A673 (cell line): Measurements from ENCODE around the gene EFHC1. TPM values are rescaled to one million over a fixed set of nuclear protein-coding genes. Genes with fewer than 3 reads are reported as not detected.

Experiments used
- BruUV-seq: library from RNA; stranded (reverse); fragments of 400-500 nt; replicated peaks from 2 replicates; lab custom pipeline; 2021; lab: Mats Ljungman, UMichigan
- CTCF ChIA-PET: fragments of 300-600 bp; sonication (Branson Sonifier 250); formaldehyde crosslinking; loops from one replicate; lab custom pipeline; 2022; ENCODE audit warnings: antibody characterized with exemption; lab: Charles Lee
- POLR2A ChIA-PET: fragments of 300-600 bp; sonication (Branson Sonifier 250); formaldehyde crosslinking; loops from one replicate; lab custom pipeline; 2022; ENCODE audit warnings: antibody characterized with exemption; ENCODE audit not compliant: low non-redundant PET; lab: Charles Lee
- DNase-seq: peaks from one replicate; pipeline ENCODE4 v3.0.0-alpha.2; 2015; ENCODE audit warnings: low spot score
- H3K27ac ChIP-seq: fragments of 200-600 bp; sonication (generic); 2 replicates; pipeline ENCODE4 v1.5.1; 2016; ENCODE audit warnings: mixed run types, low read depth, mild to moderate bottlenecking, mixed read lengths, antibody characterized with exemption, low read length; ENCODE audit not compliant: poor library complexity, severe bottlenecking
- H3K27me3 ChIP-seq: fragments of 200-600 bp; sonication (generic); replicated peaks from 2 replicates; pipeline ENCODE4 v1.6.1; 2017; ENCODE audit warnings: mixed run types, low read depth, mild to moderate bottlenecking, mixed read lengths, antibody characterized with exemption, low read length; ENCODE audit not compliant: insufficient read depth, poor library complexity
- H3K36me3 ChIP-seq: fragments of 200-600 bp; sonication (generic); 2 replicates; pipeline ENCODE4 v1.6.1; 2016; ENCODE audit warnings: mixed run types, mild to moderate bottlenecking, mixed read lengths, antibody characterized with exemption, low read length; ENCODE audit not compliant: insufficient read depth, poor library complexity, severe bottlenecking
- H3K4me1 ChIP-seq: fragments of 200-600 bp; sonication (generic); 2 replicates; pipeline ENCODE4 v1.6.1; 2017; ENCODE audit warnings: mixed run types, mild to moderate bottlenecking, mixed read lengths, antibody characterized with exemption, low read length; ENCODE audit not compliant: insufficient read depth, poor library complexity, severe bottlenecking
- H3K4me3 ChIP-seq: fragments of 200-600 bp; sonication (generic); 2 replicates; pipeline ENCODE4 v1.5.1; 2016; ENCODE audit warnings: low read depth, mixed run types, mild to moderate bottlenecking, mixed read lengths, low read length; ENCODE audit not compliant: poor library complexity, severe bottlenecking
- H3K9me3 ChIP-seq: fragments of 200-600 bp; sonication (generic); 2 replicates; pipeline ENCODE4 v1.6.1; 2016; ENCODE audit warnings: mixed run types, low read depth, mild to moderate bottlenecking, mixed read lengths, antibody characterized with exemption, low read length; ENCODE audit not compliant: poor library complexity, severe bottlenecking
- EZH2 ChIP-seq: fragments of 200-600 bp; sonication (generic); IDR thresholded peaks from 2 replicates; pipeline ENCODE4 v1.6.1; 2017; ENCODE audit warnings: borderline replicate concordance, low read depth, mild to moderate bottlenecking, mixed read lengths, antibody characterized with exemption, low read length; ENCODE audit not compliant: poor library complexity, severe bottlenecking
- intact Hi-C: fragments of 100-400 bp; cut with micrococcal nuclease; formaldehyde crosslinking; loops from one replicate; pipeline ENCODE4 v1.10.0; 2022; ENCODE audit not compliant: unreplicated experiment
- total RNA-seq: library from RNA; stranded (reverse); gene quantifications from 2 replicates; pipeline ENCODE4 v1.2.3, GENCODE V29; 2021
- TF ChIP-seq, protein P1 (sequence below): fragments of 300-800, 200-600 bp; sonication (generic); conservative IDR thresholded peaks from 2 replicates; pipeline ENCODE4 v1.5.1; 2017; ENCODE audit warnings: low read depth, mild to moderate bottlenecking, antibody characterized with exemption, low read length, moderate library complexity, mixed read lengths

EFHC1 gene
- total RNA-seq, 1 experiment from 2014 or later: 16.9 TPM

DNA sequence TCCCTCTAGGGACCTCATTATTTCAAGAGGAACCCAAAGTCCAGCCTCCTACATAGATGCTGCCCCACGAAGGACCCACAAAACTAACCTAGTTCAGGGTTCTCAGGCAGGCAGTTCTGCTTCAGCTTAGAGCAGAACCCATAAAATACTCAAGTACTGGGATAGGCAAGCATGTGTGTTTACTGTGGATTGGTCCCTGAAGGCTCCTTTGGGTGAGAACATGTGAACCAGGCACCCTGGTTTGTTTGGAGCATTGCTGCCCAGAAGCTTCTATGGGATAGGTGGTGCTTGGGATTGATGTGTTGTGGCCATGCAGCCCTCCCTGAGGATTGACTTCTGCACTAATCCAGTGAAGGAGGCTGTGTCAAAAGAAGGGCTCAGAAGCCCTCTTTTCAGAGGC is 14.9 kb upstream of the EFHC1 start:
- intact Hi-C loops: no loop called here
- no peaks in the 10 kb centered on the region for H3K36me3 ChIP-seq
- no peaks in the 10 kb centered on the region for H3K4me1 ChIP-seq
- H3K27me3 ChIP-seq: no peaks in the 10 kb centered on the region
- TF ChIP-seq, protein P1, sequence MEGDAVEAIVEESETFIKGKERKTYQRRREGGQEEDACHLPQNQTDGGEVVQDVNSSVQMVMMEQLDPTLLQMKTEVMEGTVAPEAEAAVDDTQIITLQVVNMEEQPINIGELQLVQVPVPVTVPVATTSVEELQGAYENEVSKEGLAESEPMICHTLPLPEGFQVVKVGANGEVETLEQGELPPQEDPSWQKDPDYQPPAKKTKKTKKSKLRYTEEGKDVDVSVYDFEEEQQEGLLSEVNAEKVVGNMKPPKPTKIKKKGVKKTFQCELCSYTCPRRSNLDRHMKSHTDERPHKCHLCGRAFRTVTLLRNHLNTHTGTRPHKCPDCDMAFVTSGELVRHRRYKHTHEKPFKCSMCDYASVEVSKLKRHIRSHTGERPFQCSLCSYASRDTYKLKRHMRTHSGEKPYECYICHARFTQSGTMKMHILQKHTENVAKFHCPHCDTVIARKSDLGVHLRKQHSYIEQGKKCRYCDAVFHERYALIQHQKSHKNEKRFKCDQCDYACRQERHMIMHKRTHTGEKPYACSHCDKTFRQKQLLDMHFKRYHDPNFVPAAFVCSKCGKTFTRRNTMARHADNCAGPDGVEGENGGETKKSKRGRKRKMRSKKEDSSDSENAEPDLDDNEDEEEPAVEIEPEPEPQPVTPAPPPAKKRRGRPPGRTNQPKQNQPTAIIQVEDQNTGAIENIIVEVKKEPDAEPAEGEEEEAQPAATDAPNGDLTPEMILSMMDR: no peak
- TF ChIP-seq EZH2: no peak
- no peak overlapping the region for H3K4me3 ChIP-seq
- no peak for DNase-seq
- ChIA-PET CTCF (no interaction called here), POLR2A (no interaction called here)
- no peak overlapping the region for H3K27ac ChIP-seq
- no peaks in the 10 kb centered on the region for H3K9me3 ChIP-seq
- no TSS peak for BruUV-seq

DNA sequence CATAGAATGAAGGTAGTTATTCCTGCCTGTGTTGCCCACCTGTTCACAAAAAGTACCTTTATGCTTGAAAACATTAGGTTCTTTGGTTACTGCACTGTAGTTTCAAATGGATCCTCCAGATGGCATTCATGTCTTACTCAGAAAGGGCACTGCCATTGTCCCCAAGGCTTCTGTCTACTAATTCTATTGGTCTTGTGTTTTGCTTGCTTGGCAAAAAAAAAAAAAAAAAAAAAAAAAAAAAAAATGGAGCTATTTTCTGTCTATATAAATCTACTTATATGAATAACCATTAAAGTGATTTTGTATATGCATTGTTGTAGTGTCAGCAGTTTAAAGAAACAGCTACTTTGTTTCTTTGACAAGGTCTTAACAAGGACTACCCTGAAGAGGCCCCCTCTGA is 12.7 kb upstream of the EFHC1 start:
- intact Hi-C loops: loop anchor here (2.0 kb wide), 1 partner anchor 255 kb away; no protein-coding TSS in a partner anchor
- H3K4me3 ChIP-seq: no peak overlapping the region
- no peaks in the 10 kb centered on the region for H3K9me3 ChIP-seq
- H3K4me1 ChIP-seq: no peaks in the 10 kb centered on the region
- no peak overlapping the region for H3K27ac ChIP-seq
- CTCF ChIA-PET: interaction anchor here (0.6 to 0.8 kb wide), 29 partner anchors 12 to 1389 kb away, joined by 3 to 23 read pairs (median 6); partner anchors contain the start of genes EFHC1 and FBXO9
- H3K27me3 ChIP-seq: no peaks in the 10 kb centered on the region
- BruUV-seq: no TSS peak
- no peaks in the 10 kb centered on the region for H3K36me3 ChIP-seq
- POLR2A ChIA-PET: no interaction called here
- TF ChIP-seq EZH2: no peak
- TF ChIP-seq, protein P1: peak; percentile 69
- peak; percentile 77 for DNase-seq

DNA sequence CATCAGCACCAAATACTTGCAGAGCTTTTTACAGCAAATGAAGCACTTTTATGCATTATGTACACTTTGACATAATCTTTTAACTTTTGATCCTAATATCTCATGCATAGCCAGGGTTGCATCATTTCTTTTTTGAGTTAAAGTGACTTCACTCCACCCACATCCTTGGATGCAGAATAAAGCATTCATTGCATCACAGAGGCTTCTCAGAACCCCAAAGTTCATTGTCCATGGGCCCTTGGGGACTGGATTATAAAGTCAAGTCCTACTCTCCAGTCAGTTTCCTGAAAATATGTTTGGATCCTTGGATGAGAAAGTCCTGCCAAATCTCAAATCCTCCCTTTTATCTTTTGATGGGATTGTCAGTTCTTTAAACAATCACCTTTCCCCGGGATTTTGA is 10.6 kb upstream of the EFHC1 start:
- H3K4me1 ChIP-seq: no peaks in the 10 kb centered on the region
- no peaks in the 10 kb centered on the region for H3K27me3 ChIP-seq
- no peak overlapping the region for H3K27ac ChIP-seq
- H3K9me3 ChIP-seq: no peaks in the 10 kb centered on the region
- no peaks in the 10 kb centered on the region for H3K36me3 ChIP-seq
- intact Hi-C loops: no loop called here
- no TSS peak for BruUV-seq
- TF ChIP-seq EZH2: no peak
- TF ChIP-seq, protein P1: no peak
- POLR2A ChIA-PET: no interaction called here
- H3K4me3 ChIP-seq: no peak overlapping the region
- CTCF ChIA-PET: no interaction called here
- no peak for DNase-seq
